ENCODE data around the gene BAD. TPM values are rescaled to one million over a fixed set of nuclear protein-coding genes. Genes with fewer than 3 reads are reported as not detected.
A peak's percentile ranks its signal among the peaks of the same experiment; 100 is the strongest.

BAD gene
- total RNA-seq, 1 experiment from 2014 or later, result 25.9 TPM

DNA sequence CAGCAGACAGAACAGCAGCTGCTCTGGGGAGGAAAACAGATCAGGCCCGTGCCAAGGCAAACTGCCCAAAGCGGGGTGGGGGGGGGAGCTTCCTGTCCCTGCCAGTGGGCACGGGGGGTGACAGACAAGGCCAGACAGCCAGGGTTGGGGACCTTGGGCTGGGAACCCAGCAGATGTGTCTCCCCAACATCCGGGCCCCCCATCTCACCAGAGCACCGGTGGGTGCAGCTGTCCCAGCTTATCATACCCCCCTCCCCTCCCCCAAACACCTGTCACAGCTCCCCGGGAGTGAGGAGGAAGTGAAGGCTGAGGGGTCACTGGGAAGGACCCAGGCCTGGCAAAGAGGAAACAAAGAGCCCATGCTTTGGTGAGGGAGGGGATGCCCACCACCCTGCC, 39.1 kb downstream of the BAD start:
- Histone ChIP-seq H3K4me3 (peak overlapping the region; percentile 97), H3K27me3 (no peaks in the 10 kb centered on the region), H3K27ac (peak overlapping the region; percentile 97), H3K4me1 (peaks cover 34% of the 10 kb centered on the region), H3K36me3 (peaks cover 32% of the 10 kb centered on the region), H3K9me3 (replicated peaks) (no peaks in the 10 kb centered on the region)
- DNase-seq, result peak; percentile 94 to 95

DNA sequence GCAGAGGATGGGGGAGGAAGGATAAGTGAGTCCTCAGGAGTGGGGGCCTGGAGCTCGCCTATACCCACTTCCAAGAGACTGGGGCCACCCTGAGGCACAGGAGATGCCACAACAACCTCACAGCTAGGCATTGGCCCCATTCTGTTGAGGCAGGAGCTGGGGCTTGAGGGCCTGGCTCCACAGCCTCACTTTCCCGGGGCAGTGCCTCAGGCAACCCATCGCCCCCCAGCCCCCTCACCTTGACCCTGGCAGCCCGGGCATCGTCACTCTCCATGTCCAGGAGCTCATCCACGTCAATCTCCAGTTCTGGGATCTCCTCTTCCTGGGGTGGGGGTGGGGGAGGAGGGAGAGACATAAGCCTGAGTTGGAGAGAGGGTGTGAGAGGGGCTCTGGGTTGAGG, 39.5 kb downstream of the BAD start:
- no peak for DNase-seq
- Histone ChIP-seq H3K27me3 (no peaks in the 10 kb centered on the region), H3K36me3 (peaks cover 32% of the 10 kb centered on the region), H3K4me3 (peak overlapping the region; percentile 97), H3K4me1 (peaks cover 33% of the 10 kb centered on the region), H3K9me3 (replicated peaks) (no peaks in the 10 kb centered on the region), H3K27ac (peak overlapping the region; percentile 97)

DNA sequence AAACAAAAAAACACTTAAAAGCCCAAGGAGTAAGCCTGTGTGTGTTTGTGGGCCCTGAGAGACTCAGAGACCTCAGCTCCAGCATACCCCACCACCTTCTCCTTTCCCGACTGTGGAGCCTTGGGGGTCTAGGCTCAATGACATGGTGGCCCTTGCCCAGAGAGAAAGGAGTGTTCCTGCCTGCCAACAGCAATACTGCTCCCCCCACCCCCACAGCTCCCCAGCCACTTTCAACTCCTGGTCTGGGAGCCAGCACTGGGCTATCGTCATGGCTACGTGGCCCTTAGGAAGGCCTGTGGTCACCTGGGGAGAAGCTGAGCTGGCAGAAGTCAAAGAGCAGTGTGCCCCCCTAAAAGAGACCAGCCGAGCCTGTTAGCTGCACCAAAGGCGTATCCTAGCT, 40.4 kb downstream of the BAD start:
- Histone ChIP-seq H3K27ac (no peak overlapping the region), H3K27me3 (no peaks in the 10 kb centered on the region), H3K4me1 (peaks cover 28% of the 10 kb centered on the region), H3K9me3 (replicated peaks) (no peaks in the 10 kb centered on the region), H3K36me3 (peaks cover 32% of the 10 kb centered on the region), H3K4me3 (no peak overlapping the region)
- no peak for DNase-seq

DNA sequence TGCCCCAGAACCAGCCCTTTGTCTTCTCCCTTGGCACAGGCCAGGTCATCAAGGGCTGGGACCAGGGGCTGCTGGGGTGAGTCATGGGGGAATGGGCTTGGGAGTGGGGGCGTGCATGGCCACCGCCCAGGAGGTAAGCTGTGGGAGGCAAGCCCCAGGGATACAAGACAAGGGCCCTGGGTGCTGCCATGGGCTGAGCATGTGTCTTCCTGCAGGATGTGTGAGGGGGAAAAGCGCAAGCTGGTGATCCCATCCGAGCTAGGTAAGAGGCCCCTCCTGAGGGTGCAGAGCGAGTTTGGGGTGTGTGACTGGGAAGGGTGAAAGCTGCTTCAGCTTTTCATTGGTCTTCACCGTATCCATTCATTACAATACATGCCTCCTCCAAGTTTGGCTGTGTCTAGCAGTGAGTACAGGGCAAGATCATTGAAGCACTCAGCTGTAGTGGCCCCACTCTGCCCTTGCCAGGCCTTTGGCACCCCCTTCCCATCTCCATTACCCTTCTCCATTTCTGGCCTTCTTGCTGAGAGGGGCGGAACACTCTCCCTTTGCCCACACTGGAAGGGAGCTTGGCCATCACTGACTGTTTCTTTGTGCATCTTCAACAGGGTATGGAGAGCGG, 41.1 kb downstream of the BAD start:
- H3K4me3 ChIP-seq, result no peak overlapping the region
- peaks cover 23% of the 10 kb centered on the region for H3K4me1 ChIP-seq
- peaks cover 32% of the 10 kb centered on the region for H3K36me3 ChIP-seq
- H3K27ac ChIP-seq, result no peak overlapping the region
- DNase-seq, result peak; percentile 24 to 26
- no peaks in the 10 kb centered on the region for H3K27me3 ChIP-seq
- H3K9me3 ChIP-seq (replicated peaks), result no peaks in the 10 kb centered on the region

DNA sequence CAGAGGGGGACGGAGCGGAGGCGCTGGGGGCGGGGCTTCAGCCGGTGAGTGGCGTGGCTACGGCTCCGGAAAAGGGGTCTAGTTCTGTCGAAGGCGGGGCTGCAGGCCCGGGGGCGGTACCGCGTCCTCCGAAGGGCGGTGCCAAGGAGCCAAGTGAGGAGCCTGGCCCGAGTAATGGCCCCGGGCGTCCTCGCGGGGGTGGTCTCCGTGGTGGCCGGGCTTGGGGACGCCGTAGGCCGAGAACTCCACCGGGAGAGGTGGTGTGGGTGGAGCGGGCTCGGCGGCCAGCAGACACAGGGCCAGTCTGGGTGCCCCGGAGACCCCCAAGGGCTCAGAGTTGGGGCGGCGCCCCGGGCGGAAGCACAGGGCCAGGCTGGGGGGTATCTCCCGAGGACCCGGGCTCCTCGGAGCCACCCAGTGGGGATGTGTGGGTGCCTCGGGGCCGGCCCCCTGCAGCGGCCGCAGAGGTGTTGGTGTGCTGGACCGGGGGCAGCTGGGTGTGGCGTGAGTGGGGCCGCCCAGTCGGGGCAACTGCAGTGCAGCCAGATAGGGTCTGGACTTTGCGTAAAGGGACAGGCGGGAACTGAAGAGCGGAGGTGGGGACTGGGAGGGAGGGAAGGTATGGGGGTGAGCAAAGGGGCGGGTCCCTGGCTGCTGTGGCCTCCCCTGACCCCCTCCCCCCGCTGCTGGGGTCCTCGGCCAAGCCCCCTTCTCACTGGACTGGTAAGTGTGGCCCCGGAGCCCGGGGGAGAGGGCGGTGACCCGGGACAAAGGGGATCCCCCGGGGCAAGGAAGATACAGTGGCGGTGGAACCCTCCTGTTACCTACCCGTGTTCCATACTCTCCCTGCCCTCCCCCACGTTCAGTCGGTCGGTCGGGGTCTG, 42.7 kb downstream of the BAD start:
- peak; percentile 77 to 99 for DNase-seq
- Histone ChIP-seq H3K27me3 (no peaks in the 10 kb centered on the region), H3K4me3 (peak overlapping the region; percentile 86), H3K27ac (peak overlapping the region; percentile 79), H3K36me3 (peaks cover 32% of the 10 kb centered on the region), H3K9me3 (replicated peaks) (no peaks in the 10 kb centered on the region), H3K4me1 (peaks cover 21% of the 10 kb centered on the region)

GRCh38 chr11:64241241-64241490, 43.3 kb downstream of the BAD start:
- Histone ChIP-seq H3K36me3 (peaks cover 30% of the 10 kb centered on the region), H3K9me3 (replicated peaks) (no peaks in the 10 kb centered on the region), H3K4me1 (peaks cover 21% of the 10 kb centered on the region), H3K4me3 (peak overlapping the region; percentile 86), H3K27ac (peak overlapping the region; percentile 70), H3K27me3 (no peaks in the 10 kb centered on the region)
- peak in 1 of 2 experiments; percentile 99 for DNase-seq

GRCh38 chr11:64240435-64241240, 43.8 kb downstream of the BAD start, which contains the start of gene FKBP2:
Gene FKBP2, plus strand, starts transcription at chr11:64241095. Its CDS starts 1,293 bp downstream, at chr11:64242388.
- Histone ChIP-seq H3K4me3 (peak within 1 kb of the TSS; percentile 86), H3K9me3 (replicated peaks) (no peaks in the 10 kb centered on the region), H3K27ac (peak within 1 kb of the TSS; percentile 79), H3K36me3 (peaks cover 28% of the 10 kb centered on the region), H3K4me1 (peaks cover 21% of the 10 kb centered on the region), H3K27me3 (no peaks in the 10 kb centered on the region)
- peak; percentile 96 for DNase-seq

GRCh38 chr11:64239662-64240434, 44.6 kb downstream of the BAD start:
- peaks cover 21% of the 10 kb centered on the region for H3K4me1 ChIP-seq
- peak overlapping the region; percentile 86 for H3K4me3 ChIP-seq
- no peak for DNase-seq
- H3K36me3 ChIP-seq, result peaks cover 20% of the 10 kb centered on the region
- no peaks in the 10 kb centered on the region for H3K27me3 ChIP-seq
- peak overlapping the region; percentile 70 for H3K27ac ChIP-seq
- H3K9me3 ChIP-seq (replicated peaks), result no peaks in the 10 kb centered on the region

DNA sequence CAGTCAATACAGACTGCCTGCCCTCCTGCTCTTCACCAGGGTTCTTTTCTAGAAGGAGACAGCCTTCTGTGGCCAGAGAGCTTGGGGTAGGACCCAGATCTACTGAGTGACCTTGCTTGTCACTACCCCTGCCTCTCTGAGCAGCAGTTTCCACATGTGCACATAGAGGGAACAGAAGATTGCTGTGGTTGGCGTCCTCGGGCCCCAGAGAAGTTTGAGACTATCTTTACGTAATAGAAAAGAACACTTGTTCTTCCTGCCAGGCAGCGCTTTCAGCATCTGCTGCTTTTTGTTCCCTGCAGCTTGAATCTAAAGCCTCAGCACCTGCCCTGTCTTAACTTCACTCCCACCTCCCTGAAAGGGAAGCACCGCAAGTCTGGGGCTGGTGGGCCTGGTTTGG, 45.5 kb downstream of the BAD start:
- H3K27ac ChIP-seq, result no peak overlapping the region
- H3K4me3 ChIP-seq, result no peak overlapping the region
- H3K36me3 ChIP-seq, result peaks cover 16% of the 10 kb centered on the region
- H3K9me3 ChIP-seq (replicated peaks), result no peaks in the 10 kb centered on the region
- H3K27me3 ChIP-seq, result no peaks in the 10 kb centered on the region
- no peak for DNase-seq
- H3K4me1 ChIP-seq, result peaks cover 21% of the 10 kb centered on the region

GRCh38 chr11:64238076-64238475, 46.4 kb downstream of the BAD start:
- Histone ChIP-seq H3K36me3 (peaks cover 8% of the 10 kb centered on the region), H3K27ac (no peak overlapping the region), H3K9me3 (replicated peaks) (no peaks in the 10 kb centered on the region), H3K4me1 (peaks cover 13% of the 10 kb centered on the region), H3K27me3 (no peaks in the 10 kb centered on the region), H3K4me3 (no peak overlapping the region)
- DNase-seq, result no peak

GRCh38 chr11:64237484-64237951, 46.9 kb downstream of the BAD start:
- Histone ChIP-seq H3K27me3 (no peaks in the 10 kb centered on the region), H3K36me3 (peaks cover 3% of the 10 kb centered on the region; the same call in 1 of the 2 replicates), H3K9me3 (replicated peaks) (no peaks in the 10 kb centered on the region), H3K4me3 (no peak overlapping the region), H3K27ac (no peak overlapping the region), H3K4me1 (peaks cover 8% of the 10 kb centered on the region)
- DNase-seq, result no peak

- Histone ChIP-seq H3K36me3 (peaks cover 2% of the 10 kb centered on the region; the same call in 1 of the 2 replicates), H3K4me3 (peak overlapping the region; percentile 76), H3K9me3 (replicated peaks) (no peaks in the 10 kb centered on the region), H3K27ac (no peak overlapping the region), H3K27me3 (no peaks in the 10 kb centered on the region), H3K4me1 (peaks cover 7% of the 10 kb centered on the region)
- DNase-seq, result no peak
Observed at GRCh38 chr11:64235437-64236161, 48.9 kb downstream of the BAD start.

GRCh38 chr11:64234647-64235379, 49.7 kb downstream of the BAD start:
- H3K4me3 ChIP-seq, result peak overlapping the region; percentile 76
- no peaks in the 10 kb centered on the region for H3K27me3 ChIP-seq
- no peaks in the 10 kb centered on the region for H3K9me3 ChIP-seq (replicated peaks)
- H3K4me1 ChIP-seq, result peaks cover 2% of the 10 kb centered on the region
- peak; percentile 44 to 52 for DNase-seq
- H3K27ac ChIP-seq, result no peak overlapping the region
- H3K36me3 ChIP-seq, result peaks cover 2% of the 10 kb centered on the region; the same call in 1 of the 2 replicates
